HG02938 (cell line): Measurements from ENCODE around the gene TNK2.
A peak's percentile ranks its signal among the peaks of the same experiment; 100 is the strongest.
"Not testable (repeated sequence)": the region's sequence is repeated elsewhere in the genome, so short reads cannot be mapped to it uniquely, and the experiment has no call there.

Experiments
- ATAC-seq: cut with Tn5 transposase; IDR thresholded peaks from one replicate; pipeline ENCODE4 v1.9.1; 2021; ENCODE audit warnings: mild to moderate bottlenecking, moderate library complexity; ENCODE audit not compliant: unreplicated experiment

Gene TNK2

DNA sequence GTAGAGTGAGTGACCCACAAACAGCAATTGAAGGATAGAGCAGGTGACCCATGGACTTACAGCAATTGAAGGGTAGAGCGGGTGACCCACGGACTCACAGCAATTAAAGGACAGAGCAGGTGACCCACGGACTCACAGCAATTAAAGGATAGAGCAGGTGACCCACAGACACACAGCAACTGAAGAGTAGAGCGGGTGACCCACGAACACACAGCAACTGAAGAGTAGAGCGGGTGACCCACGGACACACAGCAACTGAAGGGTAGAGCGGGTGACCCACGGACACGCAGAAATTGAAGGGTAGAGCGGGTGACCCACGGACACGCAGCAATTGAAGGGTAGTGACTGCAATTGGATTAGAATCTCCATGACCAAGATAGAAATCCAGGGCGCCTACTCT is 9.8 kb upstream of the TNK2 start:
- ATAC-seq = no peak

DNA sequence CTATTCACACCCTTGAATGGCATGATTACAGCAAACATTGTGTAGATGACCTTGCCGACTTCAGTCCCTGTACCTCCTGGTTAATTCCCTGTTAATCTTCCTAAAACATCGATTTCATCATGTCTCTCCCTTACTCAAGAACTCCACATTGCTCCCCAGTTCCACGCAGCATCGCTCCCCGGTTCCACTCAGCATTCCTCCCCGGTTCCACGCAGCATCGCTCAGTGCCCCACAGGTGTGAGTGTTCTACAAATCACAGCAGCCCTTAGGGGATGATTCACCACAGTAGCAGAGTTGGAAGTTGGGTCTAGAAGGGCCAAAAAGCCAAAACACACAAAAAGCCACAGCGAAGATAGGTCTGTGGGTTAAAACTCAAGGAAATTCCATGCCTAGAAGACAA is 8.6 kb upstream of the TNK2 start:
- ATAC-seq = no peak

DNA sequence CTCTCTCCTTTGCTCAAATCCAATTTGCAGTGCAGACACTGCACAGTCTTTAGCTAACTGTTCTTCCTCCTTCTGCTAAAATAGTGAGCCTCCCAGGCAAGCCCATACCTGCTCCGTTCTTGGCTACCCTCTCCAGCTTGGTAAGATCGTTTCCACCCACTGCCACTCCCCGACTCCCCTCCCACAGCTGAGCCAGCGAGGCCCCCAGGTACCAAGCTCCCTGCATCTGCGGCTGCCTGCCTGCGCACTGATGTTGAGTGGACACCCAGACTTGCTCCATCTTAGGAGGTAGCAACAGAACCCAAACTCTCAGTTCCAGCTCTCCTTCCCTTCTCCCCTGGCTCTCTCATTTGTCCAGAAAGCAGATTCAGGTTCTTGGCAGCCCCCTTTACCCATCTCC is 7.9 kb upstream of the TNK2 start:
- ATAC-seq = no peak

DNA sequence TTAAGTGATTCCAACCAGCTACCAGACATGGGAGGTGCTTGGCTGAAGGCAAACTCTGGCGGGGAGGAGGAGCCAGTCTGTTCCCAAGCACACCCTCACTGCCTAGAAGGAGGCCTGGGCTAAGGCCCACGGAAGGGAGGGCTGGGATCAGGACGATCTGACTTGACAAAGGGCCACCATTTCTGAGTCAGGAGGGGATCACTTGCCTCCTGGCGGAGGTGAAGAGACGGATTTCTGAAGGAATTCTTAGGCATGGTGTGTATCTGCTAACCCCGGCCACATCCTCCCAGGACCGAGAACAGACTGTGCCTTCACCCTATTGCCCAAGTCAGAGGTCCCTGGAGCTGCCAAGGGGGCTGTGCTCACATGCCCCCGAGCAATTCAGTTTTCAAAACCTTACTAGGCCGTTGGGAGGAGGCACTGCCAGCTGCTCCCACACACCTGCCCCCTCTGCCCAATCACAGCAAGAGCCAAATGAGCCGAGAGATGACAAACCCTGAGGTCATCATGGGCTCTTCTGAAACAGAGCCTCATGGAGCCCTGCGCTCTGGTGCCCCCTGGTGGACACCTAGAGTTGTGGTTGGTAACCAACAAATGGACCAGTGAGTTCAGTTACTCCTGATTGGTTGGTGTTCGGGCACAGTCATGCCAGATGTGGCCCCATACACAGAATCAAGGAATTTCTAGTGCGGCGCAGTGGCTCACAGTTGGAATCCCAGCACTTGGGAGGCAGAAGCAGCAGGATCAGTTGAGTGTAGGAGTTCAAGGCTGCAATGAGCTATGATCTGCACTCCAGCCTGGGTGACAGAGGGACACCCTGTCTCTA is 6.5 kb upstream of the TNK2 start:
- ATAC-seq = peak; percentile 86

GRCh38 chr3:195914146-195914545 is 5.8 kb upstream of the TNK2 start:
- not testable (repeated sequence) for ATAC-seq

GRCh38 chr3:195913382-195913781 is 5.0 kb upstream of the TNK2 start:
- no peak for ATAC-seq

- no peak for ATAC-seq
These were observed 3.6 kb upstream of the TNK2 start for GRCh38 chr3:195911946-195912270.

- no peak for ATAC-seq
These were observed 2.9 kb upstream of the TNK2 start for GRCh38 chr3:195911041-195911945.

DNA sequence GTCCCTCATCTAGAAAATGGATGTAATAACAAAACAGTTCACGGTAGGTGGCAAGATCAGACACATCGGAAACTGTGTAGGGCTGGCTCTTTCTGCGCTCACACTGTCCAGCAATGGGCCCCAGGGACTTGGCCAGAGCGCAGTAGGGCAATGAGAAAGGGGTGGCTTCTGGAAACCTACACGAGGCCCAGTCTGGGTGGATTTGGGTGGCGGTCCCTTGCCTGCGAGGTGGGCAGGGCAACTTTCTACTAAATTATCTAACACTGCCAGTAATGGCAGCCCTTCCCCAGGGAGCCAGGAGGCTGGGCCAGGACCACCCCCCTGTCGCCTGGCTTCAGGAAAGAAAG is 2.1 kb upstream of the TNK2 start:
- no peak for ATAC-seq

DNA sequence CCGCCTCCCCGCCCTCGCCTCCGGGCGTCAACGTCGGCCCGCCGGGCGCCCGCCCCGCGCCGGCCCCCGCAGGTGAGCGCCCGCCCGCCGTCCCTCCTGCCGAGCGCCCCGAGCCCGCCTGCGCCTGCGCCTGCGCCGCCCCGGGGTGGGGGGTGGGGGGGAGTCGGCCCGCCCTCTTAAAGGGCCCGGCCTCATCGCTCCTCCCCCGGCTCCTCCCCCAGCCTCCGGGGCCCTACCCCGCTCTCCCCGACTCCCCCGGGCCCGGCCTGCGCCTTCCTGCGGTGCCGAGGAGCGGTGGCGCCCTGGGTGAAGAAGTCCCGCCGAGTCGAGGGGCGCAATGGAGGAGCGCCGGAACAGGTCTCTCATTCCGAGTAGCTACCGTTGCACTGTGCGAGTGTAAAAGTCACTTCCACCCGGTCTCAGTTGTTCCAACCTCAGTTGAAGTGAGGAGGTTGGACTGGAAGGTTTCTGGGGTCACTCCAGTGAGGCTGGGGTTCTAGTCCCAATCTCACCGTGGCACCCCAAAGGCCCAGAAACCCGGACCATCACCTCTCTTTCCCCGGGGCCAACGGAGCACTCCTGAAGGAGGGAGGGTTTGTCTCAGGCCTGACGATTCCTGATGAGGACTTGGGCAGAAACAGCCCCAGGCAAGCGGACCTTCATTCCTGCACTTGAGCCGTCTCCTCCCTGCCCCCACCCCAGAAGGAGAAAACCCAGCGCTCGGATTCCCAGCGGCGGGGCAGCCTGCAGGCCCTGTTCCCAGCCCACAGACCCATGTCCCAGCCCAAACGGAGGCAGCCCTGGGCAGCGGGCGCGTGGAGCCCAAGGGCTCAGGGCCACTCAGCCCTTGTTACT is 1.5 kb upstream of the TNK2 start:
- ATAC-seq = peak; percentile 30

DNA sequence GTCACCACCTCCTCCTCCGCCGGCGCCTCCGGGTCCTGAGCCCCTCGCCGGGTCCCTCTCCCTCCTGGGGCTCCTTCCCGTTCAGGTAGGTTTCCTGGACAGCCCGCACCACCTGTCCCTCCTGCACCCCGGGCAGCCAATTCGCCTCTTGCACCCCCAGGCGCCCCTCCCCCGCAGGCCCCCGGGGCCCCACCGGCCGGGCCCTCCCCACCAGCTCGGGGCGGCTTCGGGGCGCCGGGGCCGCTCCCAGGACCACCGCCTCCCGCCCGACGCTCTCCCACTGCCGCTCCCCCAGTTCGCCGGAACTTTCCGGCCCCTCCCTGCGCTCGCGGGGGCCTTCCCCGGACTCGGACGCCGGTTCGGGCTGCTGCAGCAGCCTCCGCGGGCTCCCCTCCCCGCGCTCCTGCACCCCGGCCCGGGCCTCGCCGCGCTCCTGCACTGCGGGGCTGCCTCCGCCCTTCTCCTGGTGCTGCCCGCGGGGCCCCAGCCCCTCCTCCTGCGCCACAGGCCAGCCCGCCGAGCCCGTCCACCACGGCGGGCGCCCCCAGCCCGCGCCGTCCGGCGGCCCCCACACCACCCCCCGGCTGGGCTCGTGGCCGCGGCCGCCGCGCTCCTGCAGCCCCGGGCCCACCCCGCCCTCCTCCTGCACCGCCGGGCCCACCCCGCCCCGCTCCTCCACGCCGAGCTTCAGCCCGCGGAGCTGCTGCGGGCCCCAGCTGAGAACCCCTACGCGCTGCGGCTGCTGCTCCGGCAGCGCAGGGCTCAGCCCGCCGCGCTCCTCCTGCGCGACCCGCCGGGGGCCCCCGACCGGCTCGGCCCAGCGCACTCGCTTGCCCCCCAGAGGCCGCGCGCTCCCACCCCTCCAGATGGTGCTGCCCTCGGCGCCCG is 587 bp upstream of the TNK2 start:
- peak; percentile 13 for ATAC-seq

- ATAC-seq = peak; percentile 25
These were observed 742 bp downstream of the TNK2 start for GRCh38 chr3:195907684-195907933.

- peak; percentile 1 for ATAC-seq
These were observed 1.3 kb downstream of the TNK2 start for GRCh38 chr3:195906865-195907683.

DNA sequence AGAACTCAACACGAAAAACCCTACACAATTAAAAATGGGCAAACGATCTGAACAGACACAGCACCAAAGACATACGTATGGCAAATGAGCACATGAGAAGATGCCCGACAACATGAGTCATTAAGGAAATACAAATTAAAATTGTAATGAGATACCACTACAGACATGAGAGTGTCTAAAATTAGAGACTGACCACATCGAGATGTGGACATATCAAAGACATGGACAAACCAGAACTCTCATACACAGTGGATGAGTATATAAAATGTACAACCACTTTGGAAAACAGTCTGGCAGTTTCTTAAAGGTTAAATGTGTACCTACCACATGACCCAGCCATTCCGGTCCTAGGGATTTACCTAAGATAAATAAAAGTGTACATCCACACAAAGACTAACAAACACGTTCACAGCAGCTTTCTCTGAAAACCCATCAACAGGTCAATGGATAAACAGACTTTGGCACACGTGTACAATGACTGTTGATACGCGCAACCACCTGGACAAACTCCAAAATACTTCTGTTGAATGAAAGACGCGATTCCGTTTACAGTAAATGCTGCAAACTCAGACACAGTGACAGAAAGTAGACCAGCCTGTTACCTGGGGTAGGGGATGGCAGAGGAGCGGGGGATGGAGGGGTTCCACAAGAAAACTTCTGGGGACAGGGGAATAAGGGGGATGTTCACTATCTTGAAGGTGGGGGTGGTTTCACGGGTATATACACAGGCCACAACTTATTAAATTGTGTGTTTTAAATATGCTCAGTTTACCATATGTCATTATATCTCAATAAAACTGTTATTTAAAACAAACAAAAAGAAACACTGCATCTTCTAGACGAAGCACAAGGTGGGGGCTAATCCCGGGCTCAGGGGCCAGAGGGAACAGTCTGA is 2.1 kb downstream of the TNK2 start:
- no peak for ATAC-seq

- ATAC-seq = no peak
These were observed 4.0 kb downstream of the TNK2 start for GRCh38 chr3:195904368-195904767.

DNA sequence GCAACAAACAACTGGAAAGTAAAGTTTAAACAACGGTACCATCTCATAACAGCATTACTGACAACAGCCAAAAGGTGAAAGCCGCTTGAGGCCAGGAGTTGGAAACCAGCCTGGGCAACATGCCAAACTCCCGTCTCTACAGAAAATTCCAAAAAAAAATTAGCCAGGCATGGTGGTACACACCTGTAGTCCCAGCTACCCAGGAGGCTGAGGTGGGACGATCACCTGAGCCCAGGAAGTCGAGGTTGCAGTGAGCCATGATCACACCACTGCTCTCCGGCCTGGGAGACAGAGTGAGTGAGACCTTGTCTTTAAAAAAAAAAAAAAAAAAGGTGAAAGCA is 4.4 kb downstream of the TNK2 start:
- ATAC-seq = no peak

GRCh38 chr3:195902634-195903033 is 5.7 kb downstream of the TNK2 start:
- ATAC-seq = not testable (repeated sequence)

DNA sequence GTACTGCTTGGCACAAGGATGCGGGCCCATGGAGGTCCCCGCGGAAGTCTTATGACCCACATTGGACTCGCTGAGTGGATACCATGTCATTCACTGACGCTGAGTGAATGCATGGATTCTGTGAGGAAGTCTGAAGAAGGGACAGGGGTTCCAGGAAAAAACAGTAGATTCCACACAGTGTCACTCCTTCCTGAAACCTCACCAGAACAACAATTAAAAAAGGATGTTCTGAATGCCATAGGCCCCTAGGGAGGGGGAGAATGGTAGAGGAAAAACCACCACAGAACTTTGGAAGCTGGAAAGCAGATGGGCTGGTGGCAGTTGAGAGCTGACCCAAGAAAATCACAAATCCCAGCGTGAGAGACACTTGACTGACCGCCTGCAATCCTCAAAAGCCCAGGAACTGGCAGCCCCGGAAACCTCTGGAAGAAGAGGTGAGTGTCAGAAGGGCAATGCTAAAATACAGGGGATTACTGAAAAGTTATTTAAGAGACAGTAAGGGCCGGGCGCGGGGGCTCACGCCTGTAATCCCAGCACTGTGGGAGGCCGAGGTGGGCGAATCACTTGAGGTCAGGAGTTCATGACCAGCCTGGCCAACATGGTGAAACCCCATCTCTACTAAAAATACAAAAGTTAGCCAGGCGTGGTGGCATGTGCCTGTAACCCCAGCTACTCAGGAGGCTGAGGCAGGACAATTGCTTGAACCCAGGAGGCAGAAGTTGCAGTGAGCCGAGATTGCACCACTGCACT is 6.3 kb downstream of the TNK2 start:
- ATAC-seq = not testable (repeated sequence)
